ENCODE results near the gene SLF1. TPM values are rescaled to one million over a fixed set of nuclear protein-coding genes. Genes with fewer than 3 reads are reported as not detected.

Gene SLF1
- polyA plus RNA-seq, 3 donors: 1.1 to 2.7 (median 2.0) TPM

DNA sequence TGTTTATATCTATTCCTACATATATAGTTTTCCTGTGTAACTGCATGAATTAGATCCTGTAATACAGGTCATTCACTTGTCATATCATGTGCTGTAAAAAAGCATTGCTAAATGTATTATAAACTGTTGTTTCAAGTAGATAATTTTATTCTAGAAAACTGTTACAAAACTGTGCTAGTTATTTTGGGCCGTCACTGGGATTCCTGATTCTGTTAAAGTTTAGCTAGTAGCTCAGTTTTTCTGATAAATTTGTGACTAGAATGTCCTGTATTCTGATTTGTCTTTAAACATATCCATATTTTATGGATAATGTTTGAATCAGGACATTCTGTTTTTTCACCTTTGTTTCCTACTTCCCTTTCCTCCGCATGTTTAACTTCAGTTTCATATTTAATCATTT is 5.4 kb downstream of the SLF1 start:
- Histone ChIP-seq H3K36me3 (replicated peaks in 1 of 2; ENCODE audit: control insufficient read depth in 1 of 2, insufficient read depth in 2 of 2, low read length in 2 of 2) (peaks cover 0 to 3% of the 10 kb centered on the region in 2 donors), H4K20me1 (ENCODE audit: insufficient read depth, low read length) (no peaks in the 10 kb centered on the region), H3K4me1 (ENCODE audit: control insufficient read depth in 1 of 2, insufficient read depth in 2 of 2, low read length in 2 of 2) (peaks cover 9 to 12% of the 10 kb centered on the region in 2 donors), H3K27me3 (ENCODE audit: control insufficient read depth in 2 of 2, insufficient read depth in 2 of 2, low read length in 2 of 2) (no peaks in the 10 kb centered on the region), H3K27ac (ENCODE audit: low read depth in 1 of 2, low read length in 2 of 2) (no peak overlapping the region), H3K4me3 (replicated peaks in 1 of 3; ENCODE audit: low read depth in 2 of 3, low read length in 3 of 3) (no peak overlapping the region), H3K9ac (ENCODE audit: insufficient read depth, low read length, poor library complexity, severe bottlenecking) (no peak overlapping the region), H3K4me2 (replicated peaks; ENCODE audit: extremely low read depth, low read length, poor library complexity, severe bottlenecking) (no peak overlapping the region), H2AFZ (ENCODE audit: insufficient read depth, low read depth, low read length, poor library complexity, severe bottlenecking) (no peak overlapping the region), H3K9me3 (replicated peaks in 1 of 2; ENCODE audit: control insufficient read depth in 1 of 2, insufficient read depth in 1 of 2, low read length in 2 of 2) (no peaks in the 10 kb centered on the region), H3K79me2 (ENCODE audit: insufficient read depth, low read length) (peaks cover 62% of the 10 kb centered on the region)
- Mint-ChIP-seq H3K4me3 (no peak overlapping the region), H3K27ac (no peak overlapping the region), H3K9me3 (peaks cover 0 to 5% (median 0%) of the 10 kb centered on the region in 7 donors), H3K27me3 (ENCODE audit: low read depth in 3 of 3) (no peaks in the 10 kb centered on the region), H3K4me1 (peaks cover 10% of the 10 kb centered on the region), H3K36me3 (peaks cover under 1 to 3% of the 10 kb centered on the region in 2 donors)
- WGBS (ENCODE audit: insufficient coverage): no CpG with 5 or more reads among the region's 2 CpGs
- intact Hi-C loops (cut with micrococcal nuclease): no loop called here
- TF ChIP-seq, protein P1, sequence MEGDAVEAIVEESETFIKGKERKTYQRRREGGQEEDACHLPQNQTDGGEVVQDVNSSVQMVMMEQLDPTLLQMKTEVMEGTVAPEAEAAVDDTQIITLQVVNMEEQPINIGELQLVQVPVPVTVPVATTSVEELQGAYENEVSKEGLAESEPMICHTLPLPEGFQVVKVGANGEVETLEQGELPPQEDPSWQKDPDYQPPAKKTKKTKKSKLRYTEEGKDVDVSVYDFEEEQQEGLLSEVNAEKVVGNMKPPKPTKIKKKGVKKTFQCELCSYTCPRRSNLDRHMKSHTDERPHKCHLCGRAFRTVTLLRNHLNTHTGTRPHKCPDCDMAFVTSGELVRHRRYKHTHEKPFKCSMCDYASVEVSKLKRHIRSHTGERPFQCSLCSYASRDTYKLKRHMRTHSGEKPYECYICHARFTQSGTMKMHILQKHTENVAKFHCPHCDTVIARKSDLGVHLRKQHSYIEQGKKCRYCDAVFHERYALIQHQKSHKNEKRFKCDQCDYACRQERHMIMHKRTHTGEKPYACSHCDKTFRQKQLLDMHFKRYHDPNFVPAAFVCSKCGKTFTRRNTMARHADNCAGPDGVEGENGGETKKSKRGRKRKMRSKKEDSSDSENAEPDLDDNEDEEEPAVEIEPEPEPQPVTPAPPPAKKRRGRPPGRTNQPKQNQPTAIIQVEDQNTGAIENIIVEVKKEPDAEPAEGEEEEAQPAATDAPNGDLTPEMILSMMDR (IDR thresholded peaks at IDR 0.05): no peak
- DNase-seq: no peak

DNA sequence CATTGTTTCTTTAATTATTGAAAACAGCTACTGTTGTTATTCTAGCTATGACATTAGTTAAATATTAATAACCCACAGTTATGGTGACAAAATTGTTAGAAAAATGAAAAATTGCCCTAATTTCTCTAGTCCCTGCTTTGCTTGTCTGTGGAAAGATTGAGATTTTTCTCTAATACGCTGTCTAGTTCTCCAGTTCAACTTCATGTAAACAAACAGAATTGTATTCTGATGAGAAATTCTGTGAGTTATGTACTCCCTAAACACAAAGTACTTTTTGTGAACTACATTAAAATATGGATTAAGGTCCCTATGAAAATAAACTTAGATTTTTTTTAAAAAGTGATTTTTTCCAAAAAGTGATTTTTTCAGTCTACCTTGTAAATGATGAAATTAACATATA is 8.7 kb downstream of the SLF1 start:
- TF ChIP-seq, protein P1 (IDR thresholded peaks at IDR 0.05): no peak
- Histone ChIP-seq H3K9me3 (replicated peaks in 1 of 2; ENCODE audit: control insufficient read depth in 1 of 2, insufficient read depth in 1 of 2, low read length in 2 of 2) (no peaks in the 10 kb centered on the region), H3K79me2 (ENCODE audit: insufficient read depth, low read length) (peaks cover 29% of the 10 kb centered on the region), H3K27ac (ENCODE audit: low read depth in 1 of 2, low read length in 2 of 2) (no peak overlapping the region), H3K4me3 (replicated peaks in 1 of 3; ENCODE audit: low read depth in 2 of 3, low read length in 3 of 3) (no peak overlapping the region), H3K36me3 (replicated peaks in 1 of 2; ENCODE audit: control insufficient read depth in 1 of 2, insufficient read depth in 2 of 2, low read length in 2 of 2) (peaks cover 17 to 34% of the 10 kb centered on the region in 2 donors), H3K9ac (ENCODE audit: insufficient read depth, low read length, poor library complexity, severe bottlenecking) (no peak overlapping the region), H3K4me2 (replicated peaks; ENCODE audit: extremely low read depth, low read length, poor library complexity, severe bottlenecking) (no peak overlapping the region), H2AFZ (ENCODE audit: insufficient read depth, low read depth, low read length, poor library complexity, severe bottlenecking) (no peak overlapping the region), H4K20me1 (ENCODE audit: insufficient read depth, low read length) (no peaks in the 10 kb centered on the region), H3K27me3 (ENCODE audit: control insufficient read depth in 2 of 2, insufficient read depth in 2 of 2, low read length in 2 of 2) (no peaks in the 10 kb centered on the region), H3K4me1 (ENCODE audit: control insufficient read depth in 1 of 2, insufficient read depth in 2 of 2, low read length in 2 of 2) (no peaks in the 10 kb centered on the region)
- WGBS (ENCODE audit: insufficient coverage): no CpG with 5 or more reads among the region's 1 CpG
- no peak for DNase-seq
- no peaks in the 10 kb centered on the region for H3K27me3 Mint-ChIP-seq (ENCODE audit: low read depth in 3 of 3)
- intact Hi-C loops (cut with micrococcal nuclease): no loop called here
- H3K9me3 Mint-ChIP-seq: peaks cover 0 to 15% (median 1%) of the 10 kb centered on the region in 7 donors
- no peak overlapping the region for H3K27ac Mint-ChIP-seq
- H3K36me3 Mint-ChIP-seq: peaks cover 27% of the 10 kb centered on the region in 2 donors
- no peak overlapping the region for H3K4me3 Mint-ChIP-seq
- H3K4me1 Mint-ChIP-seq: no peaks in the 10 kb centered on the region
